ENCODE measurements around the gene SCIN.
A peak's percentile ranks its signal among the peaks of the same experiment; 100 is the strongest.
"Not testable (repeated sequence)": the region's sequence is repeated elsewhere in the genome, so short reads cannot be mapped to it uniquely, and the experiment has no call there.

Gene SCIN

GRCh38 chr7:12570534-12571461 lies at the start of gene SCIN:
Gene SCIN (plus strand): TSS chr7:12570720. CDS start chr7:12570787, 67 bp downstream.
- DNase-seq, result peak; percentile 85

- DNase-seq, result peak; percentile 62
These were observed 45.6 kb upstream of the SCIN start for GRCh38 chr7:12524794-12525386.

GRCh38 chr7:12526693-12527092 lies 43.8 kb upstream of the SCIN start:
- not testable (repeated sequence) for DNase-seq

GRCh38 chr7:12527670-12528069 lies 42.9 kb upstream of the SCIN start:
- DNase-seq, result not testable (repeated sequence)

- DNase-seq, result no peak
These were observed 40.4 kb upstream of the SCIN start for GRCh38 chr7:12529971-12530710.

- DNase-seq, result no peak
These were observed 38.7 kb upstream of the SCIN start for GRCh38 chr7:12531784-12532183.

- DNase-seq, result no peak
These were observed 36.5 kb upstream of the SCIN start for GRCh38 chr7:12534046-12534445.

GRCh38 chr7:12539681-12540080 lies 30.8 kb upstream of the SCIN start:
- no peak for DNase-seq

- no peak for DNase-seq
These were observed 29.7 kb upstream of the SCIN start for GRCh38 chr7:12540850-12541249.

- no peak for DNase-seq
These were observed 26.9 kb upstream of the SCIN start for GRCh38 chr7:12543586-12543985.

- DNase-seq, result no peak
These were observed 21.4 kb upstream of the SCIN start for GRCh38 chr7:12549106-12549505.

GRCh38 chr7:12550956-12551355 lies 19.6 kb upstream of the SCIN start:
- no peak for DNase-seq

- no peak for DNase-seq
These were observed 17.6 kb upstream of the SCIN start for GRCh38 chr7:12552876-12553275.

GRCh38 chr7:12553416-12553815 lies 17.1 kb upstream of the SCIN start:
- no peak for DNase-seq

GRCh38 chr7:12554351-12554750 lies 16.2 kb upstream of the SCIN start:
- no peak for DNase-seq

GRCh38 chr7:12554872-12555271 lies 15.6 kb upstream of the SCIN start:
- DNase-seq, result no peak

- not testable (repeated sequence) for DNase-seq
These were observed 14.8 kb upstream of the SCIN start for GRCh38 chr7:12555695-12556094.

- DNase-seq, result not testable (repeated sequence)
These were observed 14.3 kb upstream of the SCIN start for GRCh38 chr7:12556139-12556792.

- no peak for DNase-seq
These were observed 13.2 kb upstream of the SCIN start for GRCh38 chr7:12557282-12557681.

GRCh38 chr7:12564996-12565764 lies 5.3 kb upstream of the SCIN start:
- DNase-seq, result no peak

- DNase-seq, result no peak
These were observed 4.6 kb upstream of the SCIN start for GRCh38 chr7:12565873-12566272.

GRCh38 chr7:12567015-12567414 lies 3.5 kb upstream of the SCIN start:
- no peak for DNase-seq

All from NCI-H2171 treated with DMSO at 0.1 percent for 48 hours (cell line).